ENCODE measurements around the gene DPP10.

DNA sequence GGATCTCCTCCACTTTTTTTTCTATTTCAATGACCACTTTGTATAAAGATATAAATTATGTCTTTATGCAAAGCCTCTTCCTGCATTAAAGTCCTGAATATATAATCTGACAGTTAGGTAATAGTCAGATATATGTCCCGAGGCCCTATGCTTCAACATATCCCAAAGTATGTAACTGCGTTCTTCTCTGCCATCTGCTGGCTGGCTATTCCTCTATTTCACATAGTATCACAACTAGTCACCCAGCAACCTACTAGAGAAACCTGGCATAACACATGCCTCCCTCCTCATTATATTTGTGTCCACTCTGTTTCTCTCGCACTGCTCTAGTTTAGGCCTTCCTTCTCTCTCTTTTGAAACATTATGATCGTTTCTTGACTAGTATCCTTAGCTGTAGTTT is 640.8 kb downstream of the DPP10 start:
- TF ChIP-seq, protein P1, sequence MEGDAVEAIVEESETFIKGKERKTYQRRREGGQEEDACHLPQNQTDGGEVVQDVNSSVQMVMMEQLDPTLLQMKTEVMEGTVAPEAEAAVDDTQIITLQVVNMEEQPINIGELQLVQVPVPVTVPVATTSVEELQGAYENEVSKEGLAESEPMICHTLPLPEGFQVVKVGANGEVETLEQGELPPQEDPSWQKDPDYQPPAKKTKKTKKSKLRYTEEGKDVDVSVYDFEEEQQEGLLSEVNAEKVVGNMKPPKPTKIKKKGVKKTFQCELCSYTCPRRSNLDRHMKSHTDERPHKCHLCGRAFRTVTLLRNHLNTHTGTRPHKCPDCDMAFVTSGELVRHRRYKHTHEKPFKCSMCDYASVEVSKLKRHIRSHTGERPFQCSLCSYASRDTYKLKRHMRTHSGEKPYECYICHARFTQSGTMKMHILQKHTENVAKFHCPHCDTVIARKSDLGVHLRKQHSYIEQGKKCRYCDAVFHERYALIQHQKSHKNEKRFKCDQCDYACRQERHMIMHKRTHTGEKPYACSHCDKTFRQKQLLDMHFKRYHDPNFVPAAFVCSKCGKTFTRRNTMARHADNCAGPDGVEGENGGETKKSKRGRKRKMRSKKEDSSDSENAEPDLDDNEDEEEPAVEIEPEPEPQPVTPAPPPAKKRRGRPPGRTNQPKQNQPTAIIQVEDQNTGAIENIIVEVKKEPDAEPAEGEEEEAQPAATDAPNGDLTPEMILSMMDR (IDR thresholded peaks at IDR 0.05), result no peak
- no peak for TF ChIP-seq POLR2A (IDR thresholded peaks at IDR 0.05)

All from body of pancreas (tissue), 4 donors.